Measurements from ENCODE around the gene SMIM33. TPM values are rescaled to one million over a fixed set of nuclear protein-coding genes. Genes with fewer than 3 reads are reported as not detected.
"Not testable (repeated sequence)": the region's sequence is repeated elsewhere in the genome, so short reads cannot be mapped to it uniquely, and the experiment has no call there.

The SMIM33 gene
- not detected in 2 replicates for polyA plus RNA-seq (2014; cell fraction: cytosol; rRNA removed)
- polyA plus RNA-seq (2014; cell fraction: nucleus; rRNA removed): not detected in 2 replicates

DNA sequence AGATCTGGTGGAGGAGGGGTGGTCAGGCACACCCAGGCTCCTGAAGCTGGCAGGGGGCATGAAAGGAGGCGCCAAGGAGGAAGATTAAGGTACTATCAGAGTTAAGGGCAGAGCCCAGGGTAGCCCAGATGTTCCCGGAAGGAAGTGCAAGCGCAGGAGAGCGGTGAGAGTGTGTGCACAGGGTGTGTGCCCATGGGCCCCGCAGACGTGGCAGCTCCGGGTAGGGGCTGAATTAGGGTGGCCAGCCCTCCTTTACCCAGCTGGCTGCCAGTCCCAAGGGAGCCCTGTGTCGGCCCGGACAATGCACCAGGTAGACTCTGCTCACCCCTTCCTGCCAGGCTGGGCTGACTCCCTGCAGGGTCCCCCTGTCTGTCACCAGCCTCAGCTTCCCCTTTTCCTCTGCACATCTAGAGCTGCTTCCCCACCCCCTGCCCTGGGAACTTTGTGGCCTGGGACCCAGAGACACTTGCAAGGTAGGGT, at the start of gene SMIM33:
Gene SMIM33, plus strand, starts transcription at position 184 of the 480 bp plus-strand sequence. Its CDS starts 118 bp downstream, at position 302.
- no peak for DNase-seq (ENCODE audit: low spot score)

- peak; percentile 66 for DNase-seq (ENCODE audit: low spot score)
Observed at GRCh38 chr5:139422307-139422893, 48.4 kb upstream of the SMIM33 start.

DNA sequence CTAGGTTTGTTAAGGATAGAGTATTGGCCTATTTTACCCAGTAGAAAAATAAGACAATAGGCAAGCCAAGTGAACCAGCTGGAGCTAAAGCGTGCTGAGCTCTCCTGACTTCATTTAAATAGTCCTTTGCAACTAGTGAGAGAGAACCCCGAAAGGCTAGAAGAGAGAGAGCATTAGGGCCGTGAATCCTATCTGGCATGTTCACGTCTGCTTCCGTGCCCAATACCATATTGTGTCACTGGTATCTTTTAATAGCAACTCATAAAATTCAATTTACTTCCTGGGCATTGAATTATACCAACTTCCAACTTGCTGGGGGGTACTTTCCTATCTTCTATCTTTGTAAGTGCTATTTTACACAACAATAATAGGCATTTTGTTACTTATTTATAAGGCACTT, 45.3 kb upstream of the SMIM33 start:
- DNase-seq (ENCODE audit: low spot score): no peak

DNA sequence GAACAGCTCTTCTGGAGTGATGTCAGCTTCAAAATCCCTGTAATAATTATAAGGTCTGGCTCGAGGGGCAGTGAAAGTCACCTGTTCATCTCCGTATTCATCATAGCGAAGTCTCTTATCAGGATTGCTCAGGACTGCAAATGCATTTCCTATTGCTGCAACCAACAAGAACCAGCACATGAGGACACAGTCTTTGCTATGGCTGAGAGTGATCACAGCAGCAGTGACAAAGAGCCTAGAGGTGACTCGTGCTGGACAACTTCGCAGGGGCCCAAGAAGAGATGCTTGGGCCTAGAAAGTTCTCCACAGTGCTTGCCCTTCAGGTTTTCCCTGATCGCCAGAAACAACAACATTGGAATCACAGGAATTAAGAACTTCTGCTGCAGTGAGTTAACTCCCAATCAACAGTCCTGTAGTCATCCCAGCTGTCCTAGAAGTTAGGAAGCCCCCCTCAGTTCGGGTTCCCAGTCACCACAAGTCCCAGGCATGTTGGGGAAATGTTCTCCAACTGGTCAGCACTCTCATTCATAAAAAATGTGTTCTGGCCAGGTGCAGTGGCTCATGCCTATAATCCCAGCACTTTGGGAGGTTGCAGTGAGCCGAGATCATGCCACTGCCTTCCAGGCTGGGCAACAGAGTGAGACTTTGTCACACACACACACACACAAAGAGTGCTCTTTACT, 44.5 kb upstream of the SMIM33 start:
- DNase-seq (ENCODE audit: low spot score): no peak

- no peak for DNase-seq (ENCODE audit: low spot score)
Observed at GRCh38 chr5:139430015-139430414, 40.8 kb upstream of the SMIM33 start.

DNA sequence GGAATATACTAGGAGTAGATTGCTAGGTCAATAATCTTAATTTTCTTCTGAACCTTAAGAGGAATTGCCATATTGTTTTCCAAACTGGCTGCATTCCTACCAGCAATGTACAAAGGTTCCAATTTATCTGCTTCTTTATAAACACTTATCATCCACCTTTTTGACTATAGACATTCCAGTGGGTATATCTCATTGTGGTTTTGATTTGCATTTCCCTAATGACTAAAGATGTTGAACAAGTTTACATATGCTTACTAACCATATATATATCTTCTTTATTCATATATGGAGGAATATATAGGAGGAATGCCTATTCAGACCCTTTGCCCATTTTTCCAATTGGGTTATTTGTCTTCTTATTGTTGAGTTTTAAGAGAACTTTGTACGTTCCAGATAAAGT, 39.1 kb upstream of the SMIM33 start:
- no peak for DNase-seq (ENCODE audit: low spot score)

DNA sequence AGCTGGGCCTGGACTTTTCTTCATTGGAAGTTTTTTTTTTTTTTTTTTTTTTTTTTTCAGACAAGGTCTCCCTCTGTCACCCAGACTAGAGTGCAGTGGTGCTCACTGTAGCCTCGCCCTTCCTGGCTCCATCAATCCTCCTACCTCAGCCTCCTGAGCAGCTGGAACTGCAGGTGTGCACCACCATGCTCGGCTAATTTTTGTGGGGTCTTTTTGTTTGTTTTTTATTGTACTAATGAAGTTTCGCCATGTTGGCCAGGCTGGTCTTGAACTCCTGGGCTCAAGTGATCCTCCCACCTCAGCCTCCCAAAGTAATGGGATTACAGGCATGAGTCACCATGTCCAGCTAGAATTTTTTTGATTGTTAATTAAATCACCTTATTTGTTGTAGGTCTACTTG, 35.1 kb upstream of the SMIM33 start:
- no peak for DNase-seq (ENCODE audit: low spot score)

DNA sequence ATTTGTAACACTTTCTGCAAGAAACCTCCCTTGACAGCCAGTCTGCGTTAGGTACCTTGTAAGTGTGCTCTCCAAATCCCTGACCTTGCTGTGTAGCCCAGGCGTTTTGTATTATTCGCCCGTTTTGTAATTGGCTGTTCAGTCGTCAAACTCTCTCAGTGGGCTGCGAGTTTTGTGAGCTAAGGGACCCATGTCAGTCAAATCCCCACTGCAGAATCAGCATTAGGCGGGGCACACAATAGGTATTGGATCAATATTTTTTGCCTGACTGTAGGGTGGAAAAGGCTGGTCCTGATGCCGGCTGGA, 32.1 kb upstream of the SMIM33 start:
- DNase-seq (ENCODE audit: low spot score): no peak

DNA sequence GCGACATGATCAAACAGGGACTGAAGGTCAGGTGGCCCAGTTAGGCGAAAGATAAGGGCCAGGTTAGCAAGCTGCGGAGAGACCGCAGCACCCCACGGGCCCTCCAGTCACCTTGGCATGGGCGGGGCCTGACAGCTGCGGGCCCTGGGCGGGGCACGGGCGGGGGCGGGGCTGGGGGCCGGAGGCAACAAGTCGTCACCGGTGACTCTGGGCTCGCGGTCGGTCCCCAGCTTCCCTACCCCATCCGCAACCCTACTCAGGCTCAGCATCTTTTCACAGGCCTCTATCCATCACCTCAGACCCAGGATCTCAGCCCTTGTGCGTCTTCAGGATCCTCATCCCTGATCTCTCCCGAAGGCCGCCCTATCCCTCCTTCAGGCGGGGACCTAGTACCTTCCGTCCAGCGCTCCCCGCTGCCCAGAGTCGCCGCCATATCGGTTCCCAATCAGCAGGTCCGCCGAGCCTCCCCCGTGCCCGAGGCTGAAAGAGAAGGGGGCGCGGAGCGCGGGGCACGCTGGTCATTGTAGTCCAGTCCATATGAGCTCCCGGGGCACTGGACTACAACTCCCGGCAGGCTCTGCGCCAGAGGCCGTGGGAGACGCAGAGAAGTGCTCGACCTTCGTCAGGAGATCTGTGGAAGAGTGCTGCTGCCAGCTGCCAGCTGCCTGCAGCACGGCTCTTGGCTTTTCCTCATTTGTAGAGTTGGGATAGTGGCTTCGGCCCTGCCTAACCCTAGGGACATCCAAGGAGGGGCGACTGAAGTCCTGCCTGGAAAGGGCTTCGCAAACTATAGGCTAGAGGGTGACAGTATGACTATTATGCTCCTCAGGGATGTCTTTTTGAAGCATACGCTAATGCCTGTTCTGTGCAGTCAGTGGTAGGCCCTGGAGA, 31.5 kb upstream of the SMIM33 start, which contains the start of gene DNAJC18:
Gene DNAJC18, minus strand, starts transcription at position 513 of the 891 bp plus-strand sequence. Its CDS starts 80 bp downstream, at position 433.
- DNase-seq (ENCODE audit: low spot score): peak; percentile 95

DNA sequence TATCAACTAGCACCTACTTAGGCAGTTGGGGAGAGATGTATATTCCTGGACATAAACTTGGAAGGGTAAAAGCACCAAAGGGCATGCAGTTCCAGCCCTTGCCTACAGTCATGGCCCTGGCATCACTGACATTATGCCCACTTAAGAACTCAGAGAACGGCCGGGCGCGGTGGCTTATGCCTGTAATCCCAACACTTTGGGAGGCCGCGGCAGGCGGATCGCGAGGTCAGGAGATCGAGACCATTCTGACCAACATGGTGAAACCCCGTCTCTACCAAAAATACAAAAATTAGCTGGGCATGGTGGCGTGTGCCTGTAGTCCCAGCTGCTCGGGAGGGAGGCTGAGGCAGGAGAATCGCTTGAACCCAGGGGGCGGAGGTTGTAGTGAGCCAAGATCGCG, 30.4 kb upstream of the SMIM33 start:
- DNase-seq (ENCODE audit: low spot score): not testable (repeated sequence)

DNA sequence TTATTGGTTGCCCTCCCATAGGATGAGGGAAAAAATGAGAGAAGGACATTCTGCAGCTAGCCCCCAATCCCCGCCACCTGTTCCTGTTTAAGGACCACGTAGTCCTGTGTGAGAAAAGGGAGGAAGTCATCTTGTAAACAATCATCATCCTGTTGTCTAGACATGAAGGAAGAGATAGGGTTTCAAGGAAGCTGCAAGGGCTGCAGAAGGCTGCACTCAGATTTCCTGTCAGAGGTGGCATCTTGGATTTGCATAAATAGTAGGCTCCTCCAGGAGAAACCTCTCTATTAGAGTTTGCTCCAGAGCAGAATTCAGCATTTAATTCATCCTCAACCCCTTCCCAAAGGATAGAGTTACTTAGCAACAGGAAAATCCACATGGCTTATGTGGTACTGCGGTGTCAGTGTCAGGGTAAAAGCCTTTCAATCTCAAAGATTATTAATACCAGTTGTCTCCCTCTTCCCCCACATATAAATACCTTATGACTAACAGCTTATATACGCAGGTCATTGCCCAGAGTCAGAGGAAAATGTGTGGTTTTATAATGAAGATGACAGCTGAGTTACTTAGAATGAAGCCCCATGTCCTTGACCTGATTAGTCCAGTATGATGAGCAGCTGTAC, 26.9 kb upstream of the SMIM33 start:
- no peak for DNase-seq (ENCODE audit: low spot score)

- no peak for DNase-seq (ENCODE audit: low spot score)
Observed at GRCh38 chr5:139445325-139446170, 25.3 kb upstream of the SMIM33 start.

DNA sequence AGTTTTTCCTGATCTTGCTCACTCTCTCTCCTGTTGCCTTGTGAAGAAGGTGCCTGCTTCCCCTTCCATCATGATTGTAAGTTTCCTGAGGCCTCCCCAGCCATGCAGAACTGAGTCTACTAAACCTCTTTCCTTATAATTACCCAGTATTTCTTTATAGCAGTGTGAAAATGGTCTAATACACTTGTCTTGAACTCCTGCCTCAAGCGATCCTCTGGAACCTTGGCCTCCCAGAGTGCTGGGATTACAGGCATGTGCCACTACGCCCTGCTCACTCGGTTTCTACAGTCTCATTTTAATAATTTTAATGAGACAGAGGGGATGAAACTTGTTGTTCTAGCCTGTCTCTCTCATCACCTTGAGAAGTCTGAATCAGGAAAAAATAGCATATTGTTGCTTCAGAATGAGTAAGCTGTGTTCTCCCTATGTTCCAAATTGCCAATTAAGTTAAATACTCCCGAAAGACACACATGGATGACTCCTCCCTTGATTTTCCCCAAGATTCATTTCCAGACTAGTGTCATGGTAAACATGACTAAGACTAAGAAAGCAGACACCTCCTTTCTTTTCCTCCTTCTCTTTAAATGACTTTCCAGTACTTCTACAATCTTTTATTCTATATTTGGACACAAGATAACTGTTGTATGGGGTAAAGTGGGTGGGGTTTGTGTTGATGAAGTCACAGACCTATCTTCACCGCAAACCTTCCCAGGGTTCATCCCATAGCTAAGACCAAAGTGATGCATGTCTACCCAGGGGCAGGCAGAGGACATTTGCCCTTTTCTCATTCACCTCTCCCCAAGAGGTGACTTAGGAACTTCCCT, 23.6 kb upstream of the SMIM33 start:
- no peak for DNase-seq (ENCODE audit: low spot score)

DNA sequence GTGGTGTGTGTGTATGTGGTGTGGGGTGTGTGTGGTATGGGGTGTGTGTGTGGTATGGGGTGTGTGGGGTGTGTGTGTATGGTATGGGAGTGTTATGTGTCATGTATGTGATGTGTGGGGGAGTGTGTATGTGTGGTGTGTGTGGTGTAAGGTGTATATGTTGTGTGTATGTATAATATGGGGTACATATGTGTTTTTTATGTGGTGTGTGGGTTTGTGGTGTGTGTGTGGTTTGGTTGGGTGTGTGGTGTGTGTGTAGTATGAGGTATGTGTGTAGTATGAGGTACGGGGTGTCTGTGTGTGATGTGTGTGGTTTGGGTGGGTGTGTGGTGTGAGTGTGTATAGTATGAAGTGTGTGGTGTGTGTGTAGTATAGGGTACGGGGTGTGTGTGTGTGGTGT, 19.6 kb upstream of the SMIM33 start:
- DNase-seq (ENCODE audit: low spot score): no peak

DNA sequence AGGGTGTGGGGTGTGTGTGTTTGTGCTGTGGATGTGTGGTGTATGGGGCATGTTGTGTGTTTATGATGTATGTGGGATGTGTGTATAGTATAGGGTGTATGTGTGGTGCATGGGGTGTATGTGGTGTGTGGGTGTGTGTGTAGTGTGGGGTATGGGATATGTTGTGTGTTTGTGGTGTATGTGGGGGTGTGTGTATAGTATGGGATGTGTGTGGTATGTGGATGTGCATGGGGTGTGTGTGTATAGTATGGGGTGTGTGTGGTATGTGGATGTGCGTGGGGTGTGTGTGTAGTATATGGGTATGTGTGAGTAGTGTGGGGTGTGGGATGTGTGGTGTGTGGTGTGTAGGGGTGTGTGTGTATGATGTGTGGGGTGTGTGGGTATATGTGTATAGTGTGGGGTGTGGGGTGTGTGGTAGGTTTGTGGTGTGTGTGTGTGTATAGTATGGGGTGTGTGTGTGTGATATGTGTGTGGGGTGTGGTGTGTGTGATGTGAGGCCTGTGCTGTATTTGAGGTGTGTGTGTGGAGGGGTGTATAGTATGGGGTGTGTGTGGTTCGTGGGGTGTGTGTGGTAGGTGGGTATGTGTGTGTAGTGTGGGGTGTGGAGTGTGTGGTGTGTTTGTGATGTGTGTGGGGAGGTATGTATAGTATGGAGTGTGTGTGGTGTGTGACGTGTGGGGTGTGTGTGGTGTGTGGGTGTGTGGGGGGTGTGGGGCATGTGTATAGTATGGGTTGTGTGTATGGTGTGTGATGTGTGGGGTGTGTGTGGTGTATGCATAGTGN, 18.7 kb upstream of the SMIM33 start:
- no peak for DNase-seq (ENCODE audit: low spot score)

DNA sequence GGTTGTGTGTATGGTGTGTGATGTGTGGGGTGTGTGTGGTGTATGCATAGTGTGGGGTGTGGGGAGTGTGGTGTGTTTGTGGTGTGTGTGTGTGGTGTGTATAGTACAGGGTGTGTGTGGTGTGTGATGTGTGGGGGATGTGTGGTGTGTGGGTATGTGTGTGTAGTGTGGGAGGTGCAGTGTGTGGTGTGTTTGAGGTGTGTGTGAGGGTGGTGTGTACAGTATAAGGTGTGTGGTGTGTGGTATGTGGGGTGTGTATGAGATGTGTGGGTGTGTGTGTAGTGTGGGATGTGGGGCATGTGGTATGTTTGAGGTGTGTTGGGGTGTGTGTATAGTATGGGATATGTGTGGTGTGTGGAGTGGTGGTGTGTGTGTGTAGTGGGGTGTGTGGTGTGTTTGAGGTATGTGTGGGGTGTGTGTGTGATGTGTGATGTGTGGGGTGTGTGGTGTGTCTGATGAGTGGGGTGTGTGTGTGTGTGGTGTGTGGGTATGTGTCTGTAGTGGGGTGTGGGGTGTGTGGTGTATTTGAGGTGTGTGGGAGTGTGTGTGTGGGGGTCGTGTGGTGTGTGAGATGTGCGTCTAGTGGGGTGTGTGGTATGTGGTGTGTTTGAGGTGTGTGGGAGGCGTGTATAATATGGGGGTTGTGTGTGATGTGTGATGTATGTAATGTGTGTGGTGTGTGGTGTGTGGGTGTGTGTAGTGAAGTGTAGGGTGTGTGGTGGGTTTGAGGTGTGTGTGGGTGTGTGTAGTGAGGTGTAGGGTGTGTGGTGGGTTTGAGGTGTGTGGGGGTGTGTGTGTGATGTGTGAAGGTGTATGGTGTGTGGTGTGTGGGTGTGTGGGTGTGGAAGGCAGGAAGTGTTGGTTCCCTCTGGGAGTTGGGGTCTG, 16.9 kb upstream of the SMIM33 start:
- no peak for DNase-seq (ENCODE audit: low spot score)

DNA sequence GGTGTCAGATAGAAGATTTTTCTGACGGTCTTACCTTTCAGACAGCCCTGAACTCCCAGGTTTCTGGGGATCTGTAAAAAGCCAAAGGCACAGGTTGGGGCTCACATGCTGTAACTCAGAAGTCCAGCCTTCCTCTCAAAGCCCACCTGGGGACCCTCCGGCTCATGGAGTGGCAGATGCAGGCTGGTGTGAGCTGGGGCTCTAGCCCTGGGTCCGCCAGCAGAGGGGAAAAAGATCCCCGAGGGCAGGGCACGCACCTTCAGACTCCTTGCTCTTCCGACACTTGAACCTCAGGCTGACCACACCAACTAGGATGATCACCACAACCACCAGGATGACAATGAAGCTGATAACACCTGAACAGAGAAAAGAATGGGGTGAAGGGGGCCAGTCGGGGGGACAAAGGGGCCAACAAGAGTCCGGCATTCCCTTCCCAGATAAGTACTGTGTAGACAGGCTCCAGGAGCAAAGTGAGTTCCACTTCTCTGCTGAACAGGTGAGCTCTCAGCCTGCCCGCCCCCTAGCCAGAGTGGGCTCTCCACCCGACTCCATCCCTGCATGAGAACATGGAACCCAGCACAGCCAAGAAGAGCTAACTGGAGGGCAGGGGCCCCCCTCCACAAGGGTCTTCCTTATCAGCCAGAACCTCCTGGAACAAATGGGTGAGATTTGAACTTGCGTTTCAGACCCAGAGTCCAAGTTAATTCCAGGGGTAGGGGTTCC, 16.1 kb upstream of the SMIM33 start:
- no peak for DNase-seq (ENCODE audit: low spot score)

Measured in SK-N-DZ (cell line).